K562 (cell line): ENCODE measurements around the gene CEP295NL. TPM values are rescaled to one million over a fixed set of nuclear protein-coding genes. Genes with fewer than 3 reads are reported as not detected.
A peak's percentile ranks its signal among the peaks of the same experiment; 100 is the strongest.

Source experiments
- ARHGAP35 ChIP-seq: fragments of 450-650 bp; IDR thresholded peaks from 2 replicates; pipeline ENCODE4 v1.6.1; 2018; ENCODE audit not compliant: partially characterized antibody
- CBX2 ChIP-seq: fragments of 200-600 bp; sonication (generic); IDR thresholded peaks from one replicate; pipeline ENCODE4 v1.6.1; 2012; ENCODE audit warnings: mild to moderate bottlenecking, low read length, inconsistent platforms; ENCODE audit not compliant: insufficient read depth, poor library complexity, severe bottlenecking
- IRF2 ChIP-seq: sonication (generic); formaldehyde crosslinking; IDR thresholded peaks from 2 replicates; pipeline ENCODE4 v1.8.1; 2022; ENCODE audit warnings: mild to moderate bottlenecking, missing genetic modification reagents
- KDM4B ChIP-seq, 2 experiments: fragments of 450-650 bp in 1 of 2; sonication (generic) in 1 of 2; IDR thresholded peaks; 2 replicates each; pipeline ENCODE4 v1.6.1; 2016 to 2017; ENCODE audit warnings: borderline replicate concordance in 2 of 2, antibody characterized with exemption in 1 of 2, low read depth in 1 of 2, mild to moderate bottlenecking in 1 of 2
- MEF2D ChIP-seq: conservative IDR thresholded peaks from 2 replicates; pipeline ENCODE4 v1.6.1; 2016; ENCODE audit warnings: low read depth, missing genetic modification characterization, missing compliant biosample characterization
- NRF1 ChIP-seq, 2 experiments: fragments of 450-650 bp; IDR thresholded peaks in 1 of 2; conservative IDR thresholded peaks in 1 of 2; 2 replicates each; pipeline ENCODE4 v1.6.1; 2014; ENCODE audit warnings: mild to moderate bottlenecking in 2 of 2
- NUFIP1 ChIP-seq: fragments of 450-650 bp; IDR thresholded peaks from 2 replicates; pipeline ENCODE4 v1.6.1; 2018; ENCODE audit not compliant: partially characterized antibody
- PURB ChIP-seq: sonication (generic); formaldehyde crosslinking; IDR thresholded peaks from 2 replicates; pipeline ENCODE4 v1.9.0; 2021; ENCODE audit warnings: low read depth, mild to moderate bottlenecking, missing genetic modification reagents
- SIRT6 ChIP-seq: IDR thresholded peaks from one replicate; pipeline ENCODE4 v1.6.1; 2012; ENCODE audit warnings: low read depth, mild to moderate bottlenecking, control low read depth, inconsistent platforms, low read length, moderate library complexity
- SMARCA4 ChIP-seq: fragments of 450-650 bp; IDR thresholded peaks from 2 replicates; pipeline ENCODE4 v1.6.1; 2016
- TAF9B ChIP-seq: fragments of 450-650 bp; IDR thresholded peaks from 2 replicates; pipeline ENCODE4 v1.6.1; 2018; ENCODE audit warnings: mild to moderate bottlenecking; ENCODE audit not compliant: partially characterized antibody
- USF2 ChIP-seq: sonication (generic); formaldehyde crosslinking; IDR thresholded peaks from 2 replicates; pipeline ENCODE4 v1.5.0; 2020; ENCODE audit warnings: missing genetic modification reagents
- ZNF12 ChIP-seq: sonication (generic); formaldehyde crosslinking; IDR thresholded peaks from 2 replicates; pipeline ENCODE4 v1.4.0; 2020; ENCODE audit warnings: mild to moderate bottlenecking, missing genetic modification reagents
- ZNF140 ChIP-seq: fragments of 250-450 bp; sonication (Bioruptor Pico); IDR thresholded peaks from 2 replicates; pipeline ENCODE4 v1.8.0; 2021; ENCODE audit warnings: moderate library complexity, mild to moderate bottlenecking, inconsistent platforms
- polyA plus RNA-seq, 8 experiments: library from polyadenylated mRNA; depleted of rRNA in 4 of 8; stranded (reverse) in 5 of 8; unstranded in 3 of 8; fragments of >200 nt; fragmentation: Nextera tagmentation in 2 of 8; fragmentation: Illumina TruSeq in 1 of 8; extraction: Ambion mirVana in 2 of 8; extraction: Trizol in 1 of 8; gene quantifications; 2 replicates each; pipeline versions ENCODE4 v1.2.1 to v1.2.3, GENCODE V29; 2011 to 2014; ENCODE audit warnings: inconsistent platforms in 1 of 8, missing spikeins in 1 of 8
- total RNA-seq, 7 experiments: library from RNA; depleted of rRNA in 6 of 7; stranded (reverse); fragments of >200 nt in 6 of 7; fragmentation: Illumina TruSeq in 2 of 7; extraction: Trizol in 2 of 7; gene quantifications; 2 replicates each; pipeline versions ENCODE4 v1.2.1 to v1.2.3, GENCODE V29; 2011 to 2021; ENCODE audit warnings: low replicate concordance in 1 of 7
- TF ChIP-seq, protein P1 (sequence below): sonication (generic); formaldehyde crosslinking; IDR thresholded peaks from 2 replicates; pipeline ENCODE4 v1.8.0; 2023; ENCODE audit warnings: mild to moderate bottlenecking, missing genetic modification reagents
- TF ChIP-seq, protein P2 (sequence below): sonication (generic); formaldehyde crosslinking; IDR thresholded peaks from 2 replicates; pipeline ENCODE4 v1.8.1; 2023; ENCODE audit warnings: mild to moderate bottlenecking, missing genetic modification reagents
- TF ChIP-seq, protein P3 (sequence below): IDR thresholded peaks from 2 replicates; pipeline ENCODE4 v1.6.1; 2011; ENCODE audit not compliant: insufficient read length; ENCODE audit errors: extremely low read depth
- TF ChIP-seq, protein P4 (sequence below): sonication (generic); IDR thresholded peaks from 2 replicates; pipeline ENCODE4 v1.6.1; 2016

Gene CEP295NL
- total and polyA plus RNA-seq, 9 of the 15 experiments (the other 6 are each of a cell fraction or from before 2014, with no cell fraction given): not detected

DNA sequence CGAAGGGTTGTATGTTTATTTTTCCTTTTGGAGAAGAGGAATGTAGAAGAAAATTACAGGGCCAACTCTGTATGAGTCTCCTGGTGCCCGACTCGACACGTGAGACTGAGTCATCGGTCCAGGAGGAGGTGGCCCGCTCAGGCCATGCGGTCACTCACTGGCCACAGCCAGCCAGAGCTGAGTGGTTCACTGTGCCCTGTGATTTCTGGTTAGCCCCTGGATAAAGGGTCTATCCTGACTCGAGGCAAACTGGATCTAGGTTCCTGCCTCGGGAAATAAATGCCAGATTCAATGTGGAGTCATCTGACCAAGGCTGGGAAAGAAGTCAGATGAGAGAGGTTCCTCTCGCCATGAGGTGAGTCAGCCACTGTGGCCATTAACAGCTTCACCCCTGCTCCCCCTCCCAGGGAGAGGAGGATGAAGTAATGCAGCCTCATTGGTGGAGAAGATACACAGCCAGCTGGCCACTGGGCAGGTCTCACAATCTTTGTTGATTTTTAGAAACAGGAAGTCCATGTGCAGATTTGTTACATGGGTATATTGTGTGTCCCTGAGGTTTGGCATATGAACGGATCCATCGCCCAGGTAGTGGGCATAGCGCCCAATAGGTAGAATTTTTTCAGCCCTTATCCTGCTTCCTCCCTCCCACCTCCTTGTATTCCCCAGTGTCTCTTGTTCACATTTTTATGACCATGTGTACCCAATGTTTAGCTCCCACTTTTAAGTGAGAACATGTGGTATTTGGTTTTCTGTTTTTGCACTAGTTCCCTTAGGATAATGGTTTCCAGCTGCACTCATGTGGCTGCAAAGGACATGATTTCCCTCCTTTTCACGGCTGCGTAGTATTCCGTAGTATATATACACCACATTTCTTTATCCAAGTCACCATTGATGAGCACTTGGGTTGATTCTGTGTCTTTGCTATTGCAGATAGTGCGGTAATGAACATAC lies 40.7 kb downstream of the CEP295NL start (continued):
- TF ChIP-seq CBX2: no peak
- TF ChIP-seq, protein P1, sequence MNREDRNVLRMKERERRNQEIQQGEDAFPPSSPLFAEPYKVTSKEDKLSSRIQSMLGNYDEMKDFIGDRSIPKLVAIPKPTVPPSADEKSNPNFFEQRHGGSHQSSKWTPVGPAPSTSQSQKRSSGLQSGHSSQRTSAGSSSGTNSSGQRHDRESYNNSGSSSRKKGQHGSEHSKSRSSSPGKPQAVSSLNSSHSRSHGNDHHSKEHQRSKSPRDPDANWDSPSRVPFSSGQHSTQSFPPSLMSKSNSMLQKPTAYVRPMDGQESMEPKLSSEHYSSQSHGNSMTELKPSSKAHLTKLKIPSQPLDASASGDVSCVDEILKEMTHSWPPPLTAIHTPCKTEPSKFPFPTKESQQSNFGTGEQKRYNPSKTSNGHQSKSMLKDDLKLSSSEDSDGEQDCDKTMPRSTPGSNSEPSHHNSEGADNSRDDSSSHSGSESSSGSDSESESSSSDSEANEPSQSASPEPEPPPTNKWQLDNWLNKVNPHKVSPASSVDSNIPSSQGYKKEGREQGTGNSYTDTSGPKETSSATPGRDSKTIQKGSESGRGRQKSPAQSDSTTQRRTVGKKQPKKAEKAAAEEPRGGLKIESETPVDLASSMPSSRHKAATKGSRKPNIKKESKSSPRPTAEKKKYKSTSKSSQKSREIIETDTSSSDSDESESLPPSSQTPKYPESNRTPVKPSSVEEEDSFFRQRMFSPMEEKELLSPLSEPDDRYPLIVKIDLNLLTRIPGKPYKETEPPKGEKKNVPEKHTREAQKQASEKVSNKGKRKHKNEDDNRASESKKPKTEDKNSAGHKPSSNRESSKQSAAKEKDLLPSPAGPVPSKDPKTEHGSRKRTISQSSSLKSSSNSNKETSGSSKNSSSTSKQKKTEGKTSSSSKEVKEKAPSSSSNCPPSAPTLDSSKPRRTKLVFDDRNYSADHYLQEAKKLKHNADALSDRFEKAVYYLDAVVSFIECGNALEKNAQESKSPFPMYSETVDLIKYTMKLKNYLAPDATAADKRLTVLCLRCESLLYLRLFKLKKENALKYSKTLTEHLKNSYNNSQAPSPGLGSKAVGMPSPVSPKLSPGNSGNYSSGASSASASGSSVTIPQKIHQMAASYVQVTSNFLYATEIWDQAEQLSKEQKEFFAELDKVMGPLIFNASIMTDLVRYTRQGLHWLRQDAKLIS (CRISPR knock-in tag): no peak
- TF ChIP-seq, protein P2, sequence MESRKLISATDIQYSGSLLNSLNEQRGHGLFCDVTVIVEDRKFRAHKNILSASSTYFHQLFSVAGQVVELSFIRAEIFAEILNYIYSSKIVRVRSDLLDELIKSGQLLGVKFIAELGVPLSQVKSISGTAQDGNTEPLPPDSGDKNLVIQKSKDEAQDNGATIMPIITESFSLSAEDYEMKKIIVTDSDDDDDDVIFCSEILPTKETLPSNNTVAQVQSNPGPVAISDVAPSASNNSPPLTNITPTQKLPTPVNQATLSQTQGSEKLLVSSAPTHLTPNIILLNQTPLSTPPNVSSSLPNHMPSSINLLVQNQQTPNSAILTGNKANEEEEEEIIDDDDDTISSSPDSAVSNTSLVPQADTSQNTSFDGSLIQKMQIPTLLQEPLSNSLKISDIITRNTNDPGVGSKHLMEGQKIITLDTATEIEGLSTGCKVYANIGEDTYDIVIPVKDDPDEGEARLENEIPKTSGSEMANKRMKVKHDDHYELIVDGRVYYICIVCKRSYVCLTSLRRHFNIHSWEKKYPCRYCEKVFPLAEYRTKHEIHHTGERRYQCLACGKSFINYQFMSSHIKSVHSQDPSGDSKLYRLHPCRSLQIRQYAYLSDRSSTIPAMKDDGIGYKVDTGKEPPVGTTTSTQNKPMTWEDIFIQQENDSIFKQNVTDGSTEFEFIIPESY (CRISPR knock-in tag): peak; percentile 18; the same call in 1 of the 2 replicates
- TF ChIP-seq SMARCA4: peak; percentile 88
- 0 out of 2 replicates have a peak, but pooled peaks have one; percentile 26 for TF ChIP-seq MEF2D (tag)
- TF ChIP-seq NUFIP1: no peak
- TF ChIP-seq ARHGAP35: no peak
- TF ChIP-seq IRF2 (CRISPR knock-in tag): no peak
- TF ChIP-seq ZNF140 (CRISPR knock-in tag): no peak
- TF ChIP-seq, protein P3, sequence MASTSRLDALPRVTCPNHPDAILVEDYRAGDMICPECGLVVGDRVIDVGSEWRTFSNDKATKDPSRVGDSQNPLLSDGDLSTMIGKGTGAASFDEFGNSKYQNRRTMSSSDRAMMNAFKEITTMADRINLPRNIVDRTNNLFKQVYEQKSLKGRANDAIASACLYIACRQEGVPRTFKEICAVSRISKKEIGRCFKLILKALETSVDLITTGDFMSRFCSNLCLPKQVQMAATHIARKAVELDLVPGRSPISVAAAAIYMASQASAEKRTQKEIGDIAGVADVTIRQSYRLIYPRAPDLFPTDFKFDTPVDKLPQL: no peak
- TF ChIP-seq NRF1 (conservative IDR thresholded peaks at IDR 0.05 in 1 of 2, IDR thresholded peaks at IDR 0.05 in 1 of 2): peak in 1 of 2 experiments; percentile 47; a peak in 1 of 4 replicates
- TF ChIP-seq USF2 (CRISPR knock-in tag): 0 out of 2 replicates have a peak, but pooled peaks have one; percentile 38
- no peak for TF ChIP-seq SIRT6
- no peak for TF ChIP-seq PURB (CRISPR knock-in tag)
- TF ChIP-seq KDM4B (IDR thresholded peaks at IDR 0.05; ENCODE audit: borderline replicate concordance in 2 of 2, low read depth in 1 of 2): no peak
- peak; percentile 78 for TF ChIP-seq TAF9B
- TF ChIP-seq ZNF12 (CRISPR knock-in tag): no peak
- TF ChIP-seq, protein P4, sequence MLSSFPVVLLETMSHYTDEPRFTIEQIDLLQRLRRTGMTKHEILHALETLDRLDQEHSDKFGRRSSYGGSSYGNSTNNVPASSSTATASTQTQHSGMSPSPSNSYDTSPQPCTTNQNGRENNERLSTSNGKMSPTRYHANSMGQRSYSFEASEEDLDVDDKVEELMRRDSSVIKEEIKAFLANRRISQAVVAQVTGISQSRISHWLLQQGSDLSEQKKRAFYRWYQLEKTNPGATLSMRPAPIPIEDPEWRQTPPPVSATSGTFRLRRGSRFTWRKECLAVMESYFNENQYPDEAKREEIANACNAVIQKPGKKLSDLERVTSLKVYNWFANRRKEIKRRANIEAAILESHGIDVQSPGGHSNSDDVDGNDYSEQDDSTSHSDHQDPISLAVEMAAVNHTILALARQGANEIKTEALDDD: 0 out of 2 replicates have a peak, but pooled peaks have one; percentile 26
